ENCODE data around the gene CASS4. TPM values are rescaled to one million over a fixed set of nuclear protein-coding genes. Genes with fewer than 3 reads are reported as not detected.
"Not testable (repeated sequence)": the region's sequence is repeated elsewhere in the genome, so short reads cannot be mapped to it uniquely, and the experiment has no call there.

CASS4 gene
- polyA plus RNA-seq, 1 donor from 2014 or later = 0.56 TPM

DNA sequence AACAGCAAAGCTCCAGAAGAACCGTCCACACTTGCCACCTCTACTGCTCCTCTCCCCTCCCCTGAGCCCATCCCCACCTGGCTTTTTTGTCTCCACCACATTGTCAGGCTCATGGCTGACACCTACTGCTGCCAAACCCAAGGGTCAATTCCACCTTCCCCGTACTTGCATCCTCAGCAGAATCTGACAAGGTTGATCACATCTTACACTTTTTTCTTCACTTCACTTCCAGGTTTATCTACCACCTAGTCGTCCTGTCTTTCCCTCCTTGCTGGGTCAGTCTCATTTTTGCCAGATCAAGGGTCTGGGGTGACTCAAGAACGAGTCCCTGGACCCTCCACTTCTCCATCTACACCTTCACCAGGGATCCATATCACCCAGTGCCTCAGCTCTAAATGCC, 23.2 kb upstream of the CASS4 start:
- TF ChIP-seq EP300 (conservative IDR thresholded peaks at IDR 0.05; ENCODE audit: poor library complexity, severe bottlenecking) (no peak), SMC3 (conservative IDR thresholded peaks at IDR 0.05; ENCODE audit: poor library complexity) (no peak), RAD21 (conservative IDR thresholded peaks at IDR 0.05) (no peak), EZH2 (IDR thresholded peaks at IDR 0.05; ENCODE audit: borderline replicate concordance, insufficient read depth, low read length, poor library complexity, severe bottlenecking) (no peak), MXI1 (conservative IDR thresholded peaks at IDR 0.05; ENCODE audit: poor library complexity, severe bottlenecking) (no peak), TAF1 (IDR thresholded peaks at IDR 0.05; ENCODE audit: low read depth) (no peak), POLR2AphosphoS5 (IDR thresholded peaks at IDR 0.05) (no peak)
- TF ChIP-seq, protein P1, sequence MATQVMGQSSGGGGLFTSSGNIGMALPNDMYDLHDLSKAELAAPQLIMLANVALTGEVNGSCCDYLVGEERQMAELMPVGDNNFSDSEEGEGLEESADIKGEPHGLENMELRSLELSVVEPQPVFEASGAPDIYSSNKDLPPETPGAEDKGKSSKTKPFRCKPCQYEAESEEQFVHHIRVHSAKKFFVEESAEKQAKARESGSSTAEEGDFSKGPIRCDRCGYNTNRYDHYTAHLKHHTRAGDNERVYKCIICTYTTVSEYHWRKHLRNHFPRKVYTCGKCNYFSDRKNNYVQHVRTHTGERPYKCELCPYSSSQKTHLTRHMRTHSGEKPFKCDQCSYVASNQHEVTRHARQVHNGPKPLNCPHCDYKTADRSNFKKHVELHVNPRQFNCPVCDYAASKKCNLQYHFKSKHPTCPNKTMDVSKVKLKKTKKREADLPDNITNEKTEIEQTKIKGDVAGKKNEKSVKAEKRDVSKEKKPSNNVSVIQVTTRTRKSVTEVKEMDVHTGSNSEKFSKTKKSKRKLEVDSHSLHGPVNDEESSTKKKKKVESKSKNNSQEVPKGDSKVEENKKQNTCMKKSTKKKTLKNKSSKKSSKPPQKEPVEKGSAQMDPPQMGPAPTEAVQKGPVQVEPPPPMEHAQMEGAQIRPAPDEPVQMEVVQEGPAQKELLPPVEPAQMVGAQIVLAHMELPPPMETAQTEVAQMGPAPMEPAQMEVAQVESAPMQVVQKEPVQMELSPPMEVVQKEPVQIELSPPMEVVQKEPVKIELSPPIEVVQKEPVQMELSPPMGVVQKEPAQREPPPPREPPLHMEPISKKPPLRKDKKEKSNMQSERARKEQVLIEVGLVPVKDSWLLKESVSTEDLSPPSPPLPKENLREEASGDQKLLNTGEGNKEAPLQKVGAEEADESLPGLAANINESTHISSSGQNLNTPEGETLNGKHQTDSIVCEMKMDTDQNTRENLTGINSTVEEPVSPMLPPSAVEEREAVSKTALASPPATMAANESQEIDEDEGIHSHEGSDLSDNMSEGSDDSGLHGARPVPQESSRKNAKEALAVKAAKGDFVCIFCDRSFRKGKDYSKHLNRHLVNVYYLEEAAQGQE (IDR thresholded peaks at IDR 0.05; ENCODE audit: borderline replicate concordance) = no peak
- TF ChIP-seq, protein P2, sequence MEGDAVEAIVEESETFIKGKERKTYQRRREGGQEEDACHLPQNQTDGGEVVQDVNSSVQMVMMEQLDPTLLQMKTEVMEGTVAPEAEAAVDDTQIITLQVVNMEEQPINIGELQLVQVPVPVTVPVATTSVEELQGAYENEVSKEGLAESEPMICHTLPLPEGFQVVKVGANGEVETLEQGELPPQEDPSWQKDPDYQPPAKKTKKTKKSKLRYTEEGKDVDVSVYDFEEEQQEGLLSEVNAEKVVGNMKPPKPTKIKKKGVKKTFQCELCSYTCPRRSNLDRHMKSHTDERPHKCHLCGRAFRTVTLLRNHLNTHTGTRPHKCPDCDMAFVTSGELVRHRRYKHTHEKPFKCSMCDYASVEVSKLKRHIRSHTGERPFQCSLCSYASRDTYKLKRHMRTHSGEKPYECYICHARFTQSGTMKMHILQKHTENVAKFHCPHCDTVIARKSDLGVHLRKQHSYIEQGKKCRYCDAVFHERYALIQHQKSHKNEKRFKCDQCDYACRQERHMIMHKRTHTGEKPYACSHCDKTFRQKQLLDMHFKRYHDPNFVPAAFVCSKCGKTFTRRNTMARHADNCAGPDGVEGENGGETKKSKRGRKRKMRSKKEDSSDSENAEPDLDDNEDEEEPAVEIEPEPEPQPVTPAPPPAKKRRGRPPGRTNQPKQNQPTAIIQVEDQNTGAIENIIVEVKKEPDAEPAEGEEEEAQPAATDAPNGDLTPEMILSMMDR (IDR thresholded peaks at IDR 0.05; ENCODE audit: poor library complexity, severe bottlenecking) = no peak
- Histone ChIP-seq H3K9ac (ENCODE audit: low read length) (no peak overlapping the region), H3K36me3 (ENCODE audit: insufficient read depth, low read length) (no peaks in the 10 kb centered on the region), H3K9me2 (ENCODE audit: insufficient read depth, low read length) (no peaks in the 10 kb centered on the region), H4K20me1 (ENCODE audit: insufficient read depth) (no peaks in the 10 kb centered on the region), H2AFZ (ENCODE audit: low read depth, low read length) (no peak overlapping the region), H3K27me3 (ENCODE audit: insufficient read depth, low read depth, low read length) (no peaks in the 10 kb centered on the region), H3K4me3 (ENCODE audit: low read length) (no peak overlapping the region), H3K27ac (ENCODE audit: low read length) (no peak overlapping the region), H3F3A (ENCODE audit: insufficient read depth, low read length, poor library complexity, severe bottlenecking) (no peaks in the 10 kb centered on the region), H3K9me3 (ENCODE audit: low read length) (no peaks in the 10 kb centered on the region), H3K4me2 (ENCODE audit: low read length) (no peak overlapping the region), H3K79me2 (replicated peaks; ENCODE audit: insufficient read depth, low read length) (peaks cover 29% of the 10 kb centered on the region)

DNA sequence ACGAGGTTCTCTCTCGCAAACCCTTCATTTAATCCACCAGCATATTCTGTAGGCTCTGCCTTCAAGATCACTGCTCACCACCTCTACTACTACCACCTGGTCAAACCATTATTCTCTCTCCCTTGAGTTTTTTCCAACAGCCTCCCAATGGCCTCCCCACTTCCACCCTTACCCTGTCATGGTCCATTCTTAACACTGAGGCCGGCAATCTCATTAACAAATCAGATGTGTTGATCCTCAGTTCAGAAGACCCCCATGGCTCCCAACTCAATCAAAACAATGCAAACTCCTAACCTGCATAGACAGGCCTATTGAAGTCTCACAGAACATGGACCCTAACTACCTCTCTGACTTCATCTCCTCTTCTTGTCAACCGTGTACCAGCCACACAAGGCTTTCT, 22.3 kb upstream of the CASS4 start:
- Histone ChIP-seq H3K9me3 (ENCODE audit: low read length) (no peaks in the 10 kb centered on the region), H3K27ac (ENCODE audit: low read length) (no peak overlapping the region), H3K4me2 (ENCODE audit: low read length) (no peak overlapping the region), H4K20me1 (ENCODE audit: insufficient read depth) (no peaks in the 10 kb centered on the region), H3K27me3 (ENCODE audit: insufficient read depth, low read depth, low read length) (no peaks in the 10 kb centered on the region), H3K9me2 (ENCODE audit: insufficient read depth, low read length) (no peaks in the 10 kb centered on the region), H2AFZ (ENCODE audit: low read depth, low read length) (no peak overlapping the region), H3F3A (ENCODE audit: insufficient read depth, low read length, poor library complexity, severe bottlenecking) (no peaks in the 10 kb centered on the region), H3K4me3 (ENCODE audit: low read length) (no peak overlapping the region), H3K79me2 (replicated peaks; ENCODE audit: insufficient read depth, low read length) (peaks cover 33% of the 10 kb centered on the region), H3K36me3 (ENCODE audit: insufficient read depth, low read length) (no peaks in the 10 kb centered on the region), H3K9ac (ENCODE audit: low read length) (no peak overlapping the region)
- no peak for TF ChIP-seq POLR2AphosphoS5 (IDR thresholded peaks at IDR 0.05)
- TF ChIP-seq EZH2 (IDR thresholded peaks at IDR 0.05; ENCODE audit: borderline replicate concordance, insufficient read depth, low read length, poor library complexity, severe bottlenecking) = no peak
- no peak for TF ChIP-seq TAF1 (IDR thresholded peaks at IDR 0.05; ENCODE audit: low read depth)
- TF ChIP-seq, protein P2 (IDR thresholded peaks at IDR 0.05; ENCODE audit: poor library complexity, severe bottlenecking) = no peak
- TF ChIP-seq, protein P1 (IDR thresholded peaks at IDR 0.05; ENCODE audit: borderline replicate concordance) = no peak
- no peak for TF ChIP-seq RAD21 (conservative IDR thresholded peaks at IDR 0.05)
- no peak for TF ChIP-seq SMC3 (conservative IDR thresholded peaks at IDR 0.05; ENCODE audit: poor library complexity)
- no peak for TF ChIP-seq EP300 (conservative IDR thresholded peaks at IDR 0.05; ENCODE audit: poor library complexity, severe bottlenecking)
- no peak for TF ChIP-seq MXI1 (conservative IDR thresholded peaks at IDR 0.05; ENCODE audit: poor library complexity, severe bottlenecking)

DNA sequence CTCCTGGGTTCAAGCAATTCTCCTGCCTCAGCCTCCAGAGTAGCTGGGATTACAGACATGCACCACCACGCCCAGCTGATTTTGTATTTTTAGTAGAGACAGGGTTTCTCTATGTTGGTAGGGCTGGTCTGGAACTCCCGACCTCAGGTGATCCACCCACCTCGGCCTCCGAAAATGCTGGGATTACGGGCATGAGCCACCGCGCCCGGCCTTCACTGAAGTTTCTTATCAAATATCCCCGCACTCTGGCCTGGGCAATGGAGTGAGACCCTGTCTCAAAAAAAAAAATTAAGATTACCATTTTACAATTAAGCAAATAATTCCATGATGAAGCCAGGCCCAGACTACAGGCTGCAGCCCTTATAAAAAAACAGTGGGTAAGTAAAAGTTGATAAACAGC, 21.7 kb upstream of the CASS4 start:
- H3K4me3 ChIP-seq (ENCODE audit: low read length); H3K9me3 ChIP-seq (ENCODE audit: low read length); H3K4me2 ChIP-seq (ENCODE audit: low read length); H2AFZ ChIP-seq (ENCODE audit: low read depth, low read length); H3K9me2 ChIP-seq (ENCODE audit: insufficient read depth, low read length); H3K27me3 ChIP-seq (ENCODE audit: insufficient read depth, low read depth, low read length); H3K9ac ChIP-seq (ENCODE audit: low read length); H3F3A ChIP-seq (ENCODE audit: insufficient read depth, low read length, poor library complexity, severe bottlenecking); H4K20me1 ChIP-seq (ENCODE audit: insufficient read depth); H3K27ac ChIP-seq (ENCODE audit: low read length); H3K36me3 ChIP-seq (ENCODE audit: insufficient read depth, low read length): not testable (repeated sequence)
- peaks cover 33% of the 10 kb centered on the region for H3K79me2 ChIP-seq (replicated peaks; ENCODE audit: insufficient read depth, low read length)

All from neural cell (in vitro differentiated cells).